Thoracic aorta (tissue), 2 donors: ENCODE data around the gene RAB28. TPM values are rescaled to one million over a fixed set of nuclear protein-coding genes. Genes with fewer than 3 reads are reported as not detected.

Source experiments
- ATAC-seq: fragments of 150-250 bp; one replicate; pipeline ENCODE4 v1.8.0; 2017; ENCODE audit warnings: low read depth; ENCODE audit not compliant: insufficient number of reproducible peaks, low FRiP score
- DNase-seq: peaks from one replicate; pipeline ENCODE4 v3.0.0-alpha.2; 2020; ENCODE audit warnings: low spot score
- H3K27ac ChIP-seq, 2 donors: fragments of 200-600 bp; sonication (generic); 1 replicate in 1 of 2; 2 replicates in 1 of 2; pipeline ENCODE4 v1.5.1; 2016; ENCODE audit warnings: mild to moderate bottlenecking in 2 of 2, moderate library complexity in 2 of 2
- H3K27me3 ChIP-seq: fragments of 200-600 bp; sonication (generic); replicated peaks from 2 replicates; pipeline ENCODE4 v1.6.0; 2016; ENCODE audit warnings: mild to moderate bottlenecking; ENCODE audit not compliant: insufficient read depth
- H3K36me3 ChIP-seq: fragments of 200-600 bp; sonication (generic); one replicate; pipeline ENCODE4 v1.5.1; 2016
- H3K4me1 ChIP-seq, 2 donors: fragments of 200-600 bp; sonication (generic); 1 replicate in 1 of 2; 2 replicates in 1 of 2; pipeline versions ENCODE4 v1.5.1 to v1.6.0; 2016; ENCODE audit warnings: low read depth in 2 of 2, mild to moderate bottlenecking in 1 of 2; ENCODE audit not compliant: control insufficient read depth in 1 of 2
- H3K4me3 ChIP-seq: fragments of 200-600 bp; sonication (generic); 2 replicates; pipeline ENCODE4 v1.5.1; 2016; ENCODE audit warnings: mild to moderate bottlenecking
- H3K9me3 ChIP-seq: fragments of 200-600 bp; sonication (generic); 2 replicates; pipeline ENCODE4 v1.5.1; 2016
- CTCF ChIP-seq: fragments of 200-600 bp; sonication (generic); IDR thresholded peaks from one replicate; pipeline ENCODE4 v1.5.1; 2019; ENCODE audit warnings: antibody characterized with exemption
- total RNA-seq, 2 donors: library from RNA; depleted of rRNA; stranded (reverse); fragments of >200 nt; gene quantifications; one replicate each; pipeline versions ENCODE4 v1.1.0 to v1.2.3, GENCODE V29; 2016

RAB28 gene
- total RNA-seq, 2 donors from 2014 or later = 17.3 to 24.8 TPM

- Histone ChIP-seq H3K27ac (no peak overlapping the region), H3K4me1 (no peaks in the 10 kb centered on the region), H3K27me3 (no peaks in the 10 kb centered on the region), H3K9me3 (no peaks in the 10 kb centered on the region), H3K36me3 (no peaks in the 10 kb centered on the region), H3K4me3 (no peak overlapping the region)
- no peak for ATAC-seq
- no peak for DNase-seq
- no peak for TF ChIP-seq CTCF
Observed at GRCh38 chr4:13367244-13367643, 116.9 kb downstream of the RAB28 start.

- ATAC-seq (no peak), DNase-seq (no peak)
- Histone ChIP-seq H3K4me1 (no peaks in the 10 kb centered on the region), H3K9me3 (no peaks in the 10 kb centered on the region), H3K27ac (no peak overlapping the region), H3K4me3 (no peak overlapping the region), H3K36me3 (no peaks in the 10 kb centered on the region), H3K27me3 (no peaks in the 10 kb centered on the region)
- no peak for TF ChIP-seq CTCF
Observed at GRCh38 chr4:13365195-13365594, 118.9 kb downstream of the RAB28 start.

- no peaks in the 10 kb centered on the region for H3K36me3 ChIP-seq
- no peak for TF ChIP-seq CTCF
- no peaks in the 10 kb centered on the region for H3K27me3 ChIP-seq
- H3K4me3 ChIP-seq = no peak overlapping the region
- DNase-seq (no peak), ATAC-seq (no peak)
- H3K4me1 ChIP-seq = no peaks in the 10 kb centered on the region
- no peak overlapping the region for H3K27ac ChIP-seq
- H3K9me3 ChIP-seq = no peaks in the 10 kb centered on the region
Observed at GRCh38 chr4:13364653-13365052, 119.5 kb downstream of the RAB28 start.

- ATAC-seq (no peak), DNase-seq (no peak)
- H3K27me3 ChIP-seq = no peaks in the 10 kb centered on the region
- no peaks in the 10 kb centered on the region for H3K4me1 ChIP-seq
- no peak overlapping the region for H3K27ac ChIP-seq
- H3K4me3 ChIP-seq = no peak overlapping the region
- no peaks in the 10 kb centered on the region for H3K36me3 ChIP-seq
- no peaks in the 10 kb centered on the region for H3K9me3 ChIP-seq
- TF ChIP-seq CTCF = no peak
Observed at GRCh38 chr4:13364172-13364571, 120.0 kb downstream of the RAB28 start.

GRCh38 chr4:13359809-13360208 lies 124.3 kb downstream of the RAB28 start:
- Histone ChIP-seq H3K4me1 (no peaks in the 10 kb centered on the region), H3K36me3 (no peaks in the 10 kb centered on the region), H3K27ac (no peak overlapping the region), H3K9me3 (no peaks in the 10 kb centered on the region), H3K4me3 (no peak overlapping the region), H3K27me3 (no peaks in the 10 kb centered on the region)
- ATAC-seq = no peak
- DNase-seq = no peak
- TF ChIP-seq CTCF = no peak
